Choroid plexus epithelial cell (primary cell): ENCODE results near the gene PSEN1.

Source experiments
- DNase-seq: peaks from one replicate; pipeline ENCODE4 v3.0.0-alpha.2; 2010; ENCODE audit warnings: low read depth
- H3K4me3 ChIP-seq: 2 replicates; pipeline ENCODE4 v1.5.1; 2011; ENCODE audit warnings: low read depth, mild to moderate bottlenecking, control low read depth, low read length, moderate library complexity
- CTCF ChIP-seq: conservative IDR thresholded peaks from 2 replicates; pipeline ENCODE4 v1.5.1; 2011; ENCODE audit warnings: low read depth, mild to moderate bottlenecking, control low read depth, inconsistent platforms, low read length, moderate library complexity

The PSEN1 gene

GRCh38 chr14:73225496-73225895 is 89.2 kb downstream of the PSEN1 start:
- no peak for TF ChIP-seq CTCF
- no peak for DNase-seq
- H3K4me3 ChIP-seq, result no peak overlapping the region

- peak overlapping the region; percentile 30 for H3K4me3 ChIP-seq
- TF ChIP-seq CTCF, result no peak
- peak; percentile 97 for DNase-seq
These were observed 91.8 kb downstream of the PSEN1 start for GRCh38 chr14:73227812-73228781.

- DNase-seq, result no peak
- H3K4me3 ChIP-seq, result no peak overlapping the region
- no peak for TF ChIP-seq CTCF
These were observed 93.7 kb downstream of the PSEN1 start for GRCh38 chr14:73230051-73230450.

GRCh38 chr14:73231981-73232851 is 95.9 kb downstream of the PSEN1 start:
- H3K4me3 ChIP-seq, result no peak overlapping the region
- peak; percentile 51 for TF ChIP-seq CTCF
- no peak for DNase-seq

- DNase-seq, result no peak
- peak; percentile 26 for TF ChIP-seq CTCF
- no peak overlapping the region for H3K4me3 ChIP-seq
These were observed 96.7 kb downstream of the PSEN1 start for GRCh38 chr14:73232984-73233383.

- TF ChIP-seq CTCF, result no peak
- DNase-seq, result no peak
- H3K4me3 ChIP-seq, result no peak overlapping the region
These were observed 97.3 kb downstream of the PSEN1 start for GRCh38 chr14:73233564-73233963.
